H1 (cell line): Measurements from ENCODE around the gene UBALD1. TPM values are rescaled to one million over a fixed set of nuclear protein-coding genes. Genes with fewer than 3 reads are reported as not detected.

Source experiments
- CTCF ChIA-PET: fragments of 300-600 bp; sonication (Branson Sonifier 250); formaldehyde crosslinking; loops from one replicate; lab custom pipeline; 2021; ENCODE audit not compliant: partially characterized antibody; lab: Charles Lee
- POLR2A ChIA-PET: fragments of 300-600 bp; sonication (Branson Sonifier 250); formaldehyde crosslinking; loops from one replicate; lab custom pipeline; 2021; ENCODE audit warnings: inconsistent platforms; ENCODE audit not compliant: partially characterized antibody; lab: Charles Lee
- DNase-seq, 2 experiments: peaks; one replicate each; pipeline versions ENCODE4 v3.0.0 to v3.0.0-alpha.2; 2010 to 2022; ENCODE audit warnings: low spot score in 2 of 2, low read depth in 1 of 2, mixed read lengths in 1 of 2
- FAIRE-seq: peaks from 2 replicates; lab custom pipeline; 2011; peaks lifted over from hg19 to GRCh38; lab: Jason Lieb, UNC
- H2AFZ ChIP-seq: 2 replicates; pipeline ENCODE4 v1.8.1; 2012; ENCODE audit warnings: low read length, inconsistent platforms
- H2AK5ac ChIP-seq: 2 replicates; pipeline ENCODE4 v1.6.1; 2013; ENCODE audit warnings: low read depth, low read length
- H2BK120ac ChIP-seq: replicated peaks from 2 replicates; pipeline ENCODE3; 2013; ENCODE audit warnings: low read depth, low read length, inconsistent platforms
- H2BK12ac ChIP-seq: 2 replicates; pipeline ENCODE4 v1.6.1; 2013; ENCODE audit warnings: low read depth, low read length
- H2BK15ac ChIP-seq: 2 replicates; pipeline ENCODE4 v1.6.1; 2013; ENCODE audit warnings: low read length
- H2BK20ac ChIP-seq: 2 replicates; pipeline ENCODE4 v1.6.1; 2013; ENCODE audit warnings: low read length
- H2BK5ac ChIP-seq: 2 replicates; pipeline ENCODE4 v1.6.1; 2013; ENCODE audit warnings: low read depth, low read length
- H3K14ac ChIP-seq: 2 replicates; pipeline ENCODE4 v1.6.1; 2013; ENCODE audit warnings: inconsistent platforms; ENCODE audit not compliant: insufficient read length
- H3K18ac ChIP-seq: 2 replicates; pipeline ENCODE4 v1.6.1; 2013; ENCODE audit warnings: low read length; ENCODE audit errors: extremely low read depth
- H3K23ac ChIP-seq: 2 replicates; pipeline ENCODE4 v1.6.1; 2013; ENCODE audit warnings: inconsistent platforms; ENCODE audit not compliant: insufficient read length
- H3K23me2 ChIP-seq: 2 replicates; pipeline ENCODE4 v1.6.1; 2013; ENCODE audit warnings: low read depth, low read length
- H3K27ac ChIP-seq: 2 replicates; pipeline ENCODE4 v1.6.1; 2011; ENCODE audit warnings: low read depth, low read length, inconsistent platforms
- H3K27me3 ChIP-seq, 4 experiments: replicated peaks in 1 of 4; 1 replicate in 1 of 4; 2 replicates in 3 of 4; pipeline versions ENCODE4 v1.6.1 to v1.8.1; 2011 to 2013; ENCODE audit warnings: low read length in 3 of 4, mild to moderate bottlenecking in 3 of 4, inconsistent platforms in 2 of 4, mixed read lengths in 2 of 4, moderate library complexity in 1 of 4; ENCODE audit not compliant: control insufficient read depth in 3 of 4, insufficient read depth in 3 of 4; ENCODE audit errors: extremely low read depth in 1 of 4
- H3K36me3 ChIP-seq, 4 experiments: 2 replicates each; pipeline versions ENCODE4 v1.6.1 to v1.8.1; 2011 to 2013; ENCODE audit warnings: mild to moderate bottlenecking in 4 of 4, low read length in 3 of 4, moderate library complexity in 2 of 4, control low read depth in 1 of 4, inconsistent platforms in 1 of 4; ENCODE audit not compliant: insufficient read depth in 4 of 4, control insufficient read depth in 2 of 4
- H3K4ac ChIP-seq: replicated peaks from 2 replicates; pipeline ENCODE3; 2013; ENCODE audit warnings: low read length, low read depth, mixed read lengths, inconsistent platforms; ENCODE audit not compliant: insufficient read length
- H3K4me1 ChIP-seq, 4 experiments: replicated peaks in 1 of 4; 1 replicate in 1 of 4; 2 replicates in 3 of 4; pipeline versions ENCODE4 v1.6.1 to v1.8.1; 2011 to 2013; ENCODE audit warnings: low read length in 3 of 4, inconsistent platforms in 2 of 4, mixed read lengths in 1 of 4; ENCODE audit not compliant: insufficient read depth in 4 of 4, control insufficient read depth in 3 of 4
- H3K4me2 ChIP-seq, 2 experiments: 2 replicates each; pipeline versions ENCODE4 v1.6.1 to v1.8.1; 2011 to 2013; ENCODE audit warnings: low read depth in 2 of 2, low read length in 2 of 2, control low read depth in 1 of 2, inconsistent platforms in 1 of 2, mild to moderate bottlenecking in 1 of 2; ENCODE audit not compliant: insufficient read depth in 1 of 2
- H3K4me3 ChIP-seq, 4 experiments: fragments of 200-600, 300-600 bp in 1 of 4; sonication (generic), shearing (Covaris generic), sonication (Bioruptor Twin) in 1 of 4; 2 replicates each; pipeline versions ENCODE4 v1.5.1 to v1.8.1; 2011 to 2016; ENCODE audit warnings: low read length in 4 of 4, low read depth in 3 of 4, control low read depth in 2 of 4, inconsistent platforms in 2 of 4, mild to moderate bottlenecking in 2 of 4, mixed read lengths in 1 of 4, moderate library complexity in 1 of 4; ENCODE audit not compliant: insufficient read depth in 2 of 4; ENCODE audit errors: extremely low read depth in 1 of 4
- H3K56ac ChIP-seq: replicated peaks from 2 replicates; pipeline ENCODE3; 2013; ENCODE audit warnings: low read depth, mild to moderate bottlenecking, mixed read lengths, low read length, inconsistent platforms; ENCODE audit not compliant: insufficient read length
- H3K79me1 ChIP-seq: 2 replicates; pipeline ENCODE4 v1.6.1; 2013; ENCODE audit warnings: low read depth, low read length, control low read depth
- H3K79me2 ChIP-seq, 2 experiments: 2 replicates each; pipeline versions ENCODE4 v1.6.1 to v1.8.1; 2012 to 2013; ENCODE audit warnings: low read length in 2 of 2, mild to moderate bottlenecking in 2 of 2, inconsistent platforms in 1 of 2; ENCODE audit not compliant: insufficient read depth in 2 of 2, control insufficient read depth in 1 of 2
- H3K9ac ChIP-seq, 4 experiments: replicated peaks in 1 of 4; 1 replicate in 1 of 4; 2 replicates in 3 of 4; pipeline versions ENCODE4 v1.6.1 to v1.8.1; 2011 to 2013; ENCODE audit warnings: low read depth in 3 of 4, low read length in 3 of 4, control low read depth in 2 of 4, mild to moderate bottlenecking in 2 of 4, moderate library complexity in 2 of 4, inconsistent platforms in 1 of 4; ENCODE audit errors: extremely low read depth in 1 of 4
- H3K9me3 ChIP-seq, 2 experiments: 2 replicates each; pipeline versions ENCODE4 v1.6.1 to v1.8.1; 2012 to 2013; ENCODE audit warnings: mild to moderate bottlenecking in 2 of 2, moderate library complexity in 2 of 2, control low read depth in 1 of 2, inconsistent platforms in 1 of 2, low read depth in 1 of 2, low read length in 1 of 2, mixed read lengths in 1 of 2; ENCODE audit not compliant: insufficient read depth in 2 of 2
- H4K20me1 ChIP-seq, 2 experiments: replicated peaks in 1 of 2; 2 replicates each; pipeline versions ENCODE3 to v1.8.1; 2011 to 2013; ENCODE audit warnings: inconsistent platforms in 2 of 2, low read length in 2 of 2, mild to moderate bottlenecking in 1 of 2; ENCODE audit not compliant: insufficient read depth in 2 of 2, control insufficient read depth in 1 of 2
- H4K5ac ChIP-seq: 2 replicates; pipeline ENCODE4 v1.6.1; 2013; ENCODE audit warnings: low read length, low read depth, mixed read lengths, inconsistent platforms; ENCODE audit not compliant: insufficient read length
- H4K8ac ChIP-seq: 2 replicates; pipeline ENCODE4 v1.8.0; 2013; ENCODE audit warnings: mild to moderate bottlenecking, moderate library complexity, low read length, inconsistent platforms; ENCODE audit not compliant: insufficient read depth; ENCODE audit errors: extremely low read depth
- H4K91ac ChIP-seq: replicated peaks from 2 replicates; pipeline ENCODE3; 2013; ENCODE audit warnings: low read length, mixed read lengths, inconsistent platforms; ENCODE audit not compliant: insufficient read length
- CTBP2 ChIP-seq: IDR thresholded peaks from 2 replicates; pipeline ENCODE4 v1.7.0; 2011; ENCODE audit warnings: borderline replicate concordance, mild to moderate bottlenecking, moderate library complexity, mixed read lengths, low read length; ENCODE audit not compliant: insufficient read depth, insufficient read length
- CTCF ChIP-seq, 3 experiments: IDR thresholded peaks; 1 replicate in 2 of 3; 2 replicates in 1 of 3; pipeline versions ENCODE4 v1.5.1 to v1.6.1; 2011; ENCODE audit warnings: low read length in 3 of 3, mild to moderate bottlenecking in 3 of 3, inconsistent platforms in 2 of 3, low read depth in 1 of 3, moderate library complexity in 1 of 3; ENCODE audit not compliant: insufficient read depth in 1 of 3; ENCODE audit errors: control extremely low read depth in 1 of 3
- HDAC2 ChIP-seq, 2 experiments: fragments of 300-600 bp in 1 of 2; sonication (generic) in 1 of 2; IDR thresholded peaks; 2 replicates each; pipeline ENCODE4 v1.6.1; 2011 to 2012; ENCODE audit warnings: low read depth in 2 of 2, low read length in 2 of 2, mild to moderate bottlenecking in 2 of 2, moderate library complexity in 2 of 2, borderline replicate concordance in 1 of 2, inconsistent platforms in 1 of 2
- RBBP5 ChIP-seq: IDR thresholded peaks from 2 replicates; pipeline ENCODE4 v1.7.1; 2012; ENCODE audit warnings: low read depth, mild to moderate bottlenecking, inconsistent platforms, low read length, moderate library complexity, borderline replicate concordance
- RNF2 ChIP-seq: fragments of 200-900, 300-1000 bp; sonication (generic); IDR thresholded peaks from 2 replicates; pipeline ENCODE4 v1.7.1; 2016; ENCODE audit warnings: borderline replicate concordance, low read depth, mild to moderate bottlenecking, antibody characterized with exemption, low read length; ENCODE audit not compliant: poor library complexity, severe bottlenecking; ENCODE audit errors: missing control alignments
- RXRA ChIP-seq: IDR thresholded peaks from 2 replicates; pipeline ENCODE4 v1.6.1; 2011; ENCODE audit warnings: low read depth, mild to moderate bottlenecking, low read length, moderate library complexity; ENCODE audit not compliant: insufficient read depth
- SIN3A ChIP-seq, 2 experiments: IDR thresholded peaks in 1 of 2; conservative IDR thresholded peaks in 1 of 2; 2 replicates each; pipeline ENCODE4 v1.6.1; 2011 to 2012; ENCODE audit warnings: low read length in 2 of 2, improper control_type of control experiment in 1 of 2, low read depth in 1 of 2, mild to moderate bottlenecking in 1 of 2
- SP1 ChIP-seq: IDR thresholded peaks from 2 replicates; pipeline ENCODE4 v1.6.1; 2011; ENCODE audit warnings: low read depth, low read length
- TAF1 ChIP-seq: IDR thresholded peaks from 2 replicates; pipeline ENCODE4 v1.6.1; 2011; ENCODE audit warnings: mild to moderate bottlenecking, low read depth, low read length
- TBP ChIP-seq: IDR thresholded peaks from 2 replicates; pipeline ENCODE4 v1.6.1; 2011; ENCODE audit warnings: low read depth, low read length, improper control_type of control experiment
- WGBS, 2 experiments: shearing (Covaris generic) in 1 of 2; methylation state at CpG; one replicate each; pipeline versions ENCODE4 v1.1.6 to v1.1.7; 2013 to 2015; ENCODE audit warnings: low lambda C conversion rate in 2 of 2, mixed read lengths in 2 of 2, inconsistent platforms in 1 of 2, low coverage in 1 of 2, missing lambda C conversion rate in 1 of 2; ENCODE audit not compliant: insufficient replicate concordance in 2 of 2, insufficient coverage in 1 of 2, insufficient read length in 1 of 2; ENCODE audit errors: extremely low coverage in 1 of 2, missing lambda C conversion rate in 1 of 2; 5-methylcytosine and 5-hydroxymethylcytosine counted together
- polyA plus RNA-seq, 7 experiments: library from polyadenylated mRNA; depleted of rRNA in 3 of 7; stranded (reverse) in 5 of 7; unstranded in 2 of 7; fragments of >200 nt in 5 of 7; fragments of 200-250 nt in 2 of 7; gene quantifications; 1 replicate in 5 of 7; 2 replicates in 1 of 7; 4 replicates in 1 of 7; pipeline versions ENCODE4 v1.2.1 to v1.2.3, GENCODE V29; 2011 to 2013; ENCODE audit warnings: missing spikeins in 2 of 7, mixed read lengths in 2 of 7
- total RNA-seq: library from RNA; stranded (reverse); fragmentation: NEBNext Ultra II Directional; extraction: Animal tissue kit (Norgen Biotek cat#: 25700); gene quantifications from 2 replicates; pipeline ENCODE4 v1.2.1, GENCODE V29; 2021

The UBALD1 gene
- total and polyA plus RNA-seq, 2 of the 8 experiments (the other 6 are each of a cell fraction or from before 2014, with no cell fraction given) = 28.6 to 62.0 TPM

DNA sequence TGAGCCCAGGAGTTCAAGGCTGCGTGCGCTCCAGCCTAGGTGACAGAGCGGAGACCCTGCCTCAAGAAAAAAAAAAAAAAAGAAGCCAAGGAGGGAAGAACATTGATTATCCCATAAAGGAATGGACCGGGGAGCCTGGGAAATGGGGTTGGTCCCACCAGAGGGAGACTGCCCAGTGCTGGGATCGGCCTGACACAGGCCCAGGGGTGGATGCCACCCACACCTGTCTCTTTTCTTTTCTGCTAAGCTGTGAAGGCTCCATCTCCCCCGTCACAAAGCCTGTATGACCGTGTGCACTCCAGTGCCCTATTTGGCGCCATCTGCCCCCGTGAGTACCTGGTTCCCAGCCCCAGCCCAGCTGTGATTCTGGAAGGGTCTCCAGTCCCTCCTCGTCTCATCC is 15.7 kb downstream of the UBALD1 start:
- FAIRE-seq (no peak), DNase-seq (no peak)
- H3K9ac ChIP-seq = no peak overlapping the region
- peak overlapping the region; percentile 12; the same call in 1 of the 2 replicates for H2BK12ac ChIP-seq
- no peak overlapping the region for H2BK15ac ChIP-seq
- no peak overlapping the region for H3K4me3 ChIP-seq
- H3K23me2 ChIP-seq = no peaks in the 10 kb centered on the region
- no peaks in the 10 kb centered on the region; a peak in 1 of 7 replicates for H3K27me3 ChIP-seq
- H3K23ac ChIP-seq = no peak overlapping the region
- H2BK120ac ChIP-seq = no peak overlapping the region
- H2AK5ac ChIP-seq = no peak overlapping the region
- H3K4ac ChIP-seq = no peak overlapping the region
- H4K8ac ChIP-seq = peak overlapping the region; percentile 36
- CTCF ChIA-PET = interaction anchor here (0.7 to 8.1 kb wide), 7 partner anchors 11 to 94 kb away, joined by 3 to 65 read pairs (median 5); no protein-coding TSS in a partner anchor
- no peak overlapping the region for H3K4me2 ChIP-seq
- no peak overlapping the region for H3K18ac ChIP-seq
- H4K91ac ChIP-seq = no peak overlapping the region
- H3K27ac ChIP-seq = no peak overlapping the region
- no peak overlapping the region for H3K14ac ChIP-seq
- no peak overlapping the region for H4K5ac ChIP-seq
- H2BK5ac ChIP-seq = no peak overlapping the region
- H3K79me1 ChIP-seq = no peaks in the 10 kb centered on the region
- no peaks in the 10 kb centered on the region for H3K9me3 ChIP-seq
- no peaks in the 10 kb centered on the region for H3K36me3 ChIP-seq
- POLR2A ChIA-PET = interaction anchor here (0.9 to 12.8 kb wide), 4 partner anchors 10 to 66 kb away, joined by 3 to 126 read pairs (median 3); partner anchors contain the start of gene UBALD1
- H2AFZ ChIP-seq = no peak overlapping the region
- no peak overlapping the region for H2BK20ac ChIP-seq
- peaks cover 0 to 17% (median 6%) of the 10 kb centered on the region in 4 experiments; a peak in 6 of 7 replicates for H3K4me1 ChIP-seq
- no peaks in the 10 kb centered on the region for H3K79me2 ChIP-seq
- H3K56ac ChIP-seq = no peak overlapping the region
- 82% methylated on average over 10 of the region's 10 CpGs; no CpG with 5 or more reads in 1 of the 2 experiments for WGBS, 2 experiments
- H4K20me1 ChIP-seq = no peaks in the 10 kb centered on the region
- TF ChIP-seq HDAC2 (IDR thresholded peaks at IDR 0.05; ENCODE audit: borderline replicate concordance in 1 of 2, low read depth in 2 of 2, low read length in 2 of 2) (no peak), CTBP2 (no peak), RXRA (no peak), RBBP5 (no peak), SIN3A (conservative IDR thresholded peaks at IDR 0.05 in 1 of 2, IDR thresholded peaks at IDR 0.05 in 1 of 2; ENCODE audit: low read depth in 1 of 2, low read length in 2 of 2) (no peak), CTCF (IDR thresholded peaks at IDR 0.05; ENCODE audit: control extremely low read depth in 1 of 3, insufficient read depth in 1 of 3, low read depth in 1 of 3, low read length in 3 of 3) (no peak), TBP (no peak), RNF2 (no peak), SP1 (no peak), TAF1 (no peak)
